Mucosa of descending colon (tissue), 3 donors: ENCODE results near the gene MAOA. TPM values are rescaled to one million over a fixed set of nuclear protein-coding genes. Genes with fewer than 3 reads are reported as not detected.

Experiments
- ATAC-seq: fragments of 200-7000 bp; cut with Tn5 transposase; one replicate; pipeline ENCODE4 v1.9.1; 2020; ENCODE audit warnings: mild to moderate bottlenecking, moderate library complexity
- DNase-seq, 3 donors: peaks; one replicate each; pipeline ENCODE4 v3.0.0-alpha.2; 2020
- H3K36me3 ChIP-seq: fragments of 200-600 bp; one replicate; pipeline ENCODE4 v1.8.0; 2021; ENCODE audit warnings: low read depth, mild to moderate bottlenecking
- H3K4me1 ChIP-seq: fragments of 200-600 bp; one replicate; pipeline ENCODE4 v1.8.0; 2021; ENCODE audit warnings: low read depth, mild to moderate bottlenecking
- H3K4me3 ChIP-seq: fragments of 200-600 bp; one replicate; pipeline ENCODE4 v1.8.0; 2021; ENCODE audit warnings: mild to moderate bottlenecking
- H3K9me3 ChIP-seq: fragments of 200-600 bp; one replicate; pipeline ENCODE4 v1.8.0; 2021; ENCODE audit warnings: mild to moderate bottlenecking
- intact Hi-C, 2 donors: fragments of 100-400 bp; cut with DNase I in 1 of 2; cut with micrococcal nuclease in 1 of 2; formaldehyde crosslinking; loops; one replicate each; pipeline versions ENCODE4 v1.11.0 to v1.11.1; 2022; cut with DNase I, micrococcal nuclease
- total RNA-seq, 3 donors: library from RNA; stranded (reverse); fragmentation: NEBNext Ultra II Directional in 2 of 3; extraction: Animal tissue kit (Norgen Biotek cat#: 25700) in 2 of 3; gene quantifications; one replicate each; pipeline versions ENCODE4 v1.2.1 to v1.2.4, GENCODE V29; 2021 to 2023
- TF ChIP-seq, protein P1 (sequence below): fragments of 200-600 bp; IDR thresholded peaks from one replicate; pipeline ENCODE4 v1.8.0; 2022; ENCODE audit warnings: antibody characterized with exemption, mild to moderate bottlenecking
- donor health status: DM: no; HTN: no; CAD: no; lungs with moderate emphysema.
- donor health status: DM: no; HTN: no; CAD: no.
- donor health status: DM: no; HTN: yes; CAD: no.

The MAOA gene
- total RNA-seq, 3 donors from 2014 or later = 270 to 401 (median 390) TPM

DNA sequence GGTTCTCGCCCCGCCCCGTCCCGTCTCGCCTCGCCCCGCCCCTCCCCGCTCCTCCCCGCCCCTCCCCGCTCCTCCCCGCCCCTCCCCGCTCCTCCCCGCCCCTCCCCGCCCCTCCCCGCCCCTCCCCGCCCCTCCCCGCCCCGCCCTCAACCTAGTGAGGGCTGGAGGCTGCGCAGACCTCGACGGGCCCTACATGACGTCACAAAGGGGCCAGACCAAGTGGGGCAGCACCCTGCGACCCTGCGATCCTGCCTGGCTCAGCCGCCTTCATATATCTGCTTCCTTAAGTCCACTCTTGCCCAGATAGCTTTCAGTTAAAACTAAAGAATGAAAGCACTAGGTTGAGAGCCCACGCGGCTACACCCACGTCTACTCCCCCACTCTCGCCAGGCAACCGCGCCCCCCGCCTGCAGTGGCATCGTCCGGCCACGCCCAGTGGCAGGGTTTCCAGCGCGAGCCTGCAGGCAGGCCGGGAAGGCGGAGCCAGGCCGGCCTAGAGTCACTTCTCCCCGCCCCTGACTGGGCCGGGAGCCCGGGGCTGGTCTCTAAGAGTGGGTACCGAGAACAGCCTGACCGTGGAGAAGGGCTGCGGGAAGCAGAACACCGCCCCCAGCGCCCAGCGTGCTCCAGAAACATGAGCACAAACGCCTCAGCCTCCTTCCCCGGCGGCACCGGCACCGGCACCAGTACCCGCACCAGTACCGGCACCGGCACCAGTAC, 1.5 kb upstream of the MAOA start:
- Histone ChIP-seq H3K4me1 (no peaks in the 10 kb centered on the region), H3K36me3 (no peaks in the 10 kb centered on the region), H3K4me3 (peak overlapping the region; percentile 44), H3K9me3 (no peaks in the 10 kb centered on the region)
- intact Hi-C loops = loop anchor here in 1 of 2 donors (5.0 kb wide), 1 partner anchor 92 kb away; no protein-coding TSS in a partner anchor
- ATAC-seq (peak; percentile 94), DNase-seq (peak; percentile 93 to 94 (median 94))
- TF ChIP-seq, protein P1, sequence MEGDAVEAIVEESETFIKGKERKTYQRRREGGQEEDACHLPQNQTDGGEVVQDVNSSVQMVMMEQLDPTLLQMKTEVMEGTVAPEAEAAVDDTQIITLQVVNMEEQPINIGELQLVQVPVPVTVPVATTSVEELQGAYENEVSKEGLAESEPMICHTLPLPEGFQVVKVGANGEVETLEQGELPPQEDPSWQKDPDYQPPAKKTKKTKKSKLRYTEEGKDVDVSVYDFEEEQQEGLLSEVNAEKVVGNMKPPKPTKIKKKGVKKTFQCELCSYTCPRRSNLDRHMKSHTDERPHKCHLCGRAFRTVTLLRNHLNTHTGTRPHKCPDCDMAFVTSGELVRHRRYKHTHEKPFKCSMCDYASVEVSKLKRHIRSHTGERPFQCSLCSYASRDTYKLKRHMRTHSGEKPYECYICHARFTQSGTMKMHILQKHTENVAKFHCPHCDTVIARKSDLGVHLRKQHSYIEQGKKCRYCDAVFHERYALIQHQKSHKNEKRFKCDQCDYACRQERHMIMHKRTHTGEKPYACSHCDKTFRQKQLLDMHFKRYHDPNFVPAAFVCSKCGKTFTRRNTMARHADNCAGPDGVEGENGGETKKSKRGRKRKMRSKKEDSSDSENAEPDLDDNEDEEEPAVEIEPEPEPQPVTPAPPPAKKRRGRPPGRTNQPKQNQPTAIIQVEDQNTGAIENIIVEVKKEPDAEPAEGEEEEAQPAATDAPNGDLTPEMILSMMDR = no peak

- H3K4me1 ChIP-seq = no peaks in the 10 kb centered on the region
- DNase-seq (peak in 2 of 3 donors; percentile 35 to 70), ATAC-seq (peak; percentile 42)
- H3K36me3 ChIP-seq = no peaks in the 10 kb centered on the region
- H3K9me3 ChIP-seq = no peaks in the 10 kb centered on the region
- TF ChIP-seq, protein P1 = no peak
- peak overlapping the region; percentile 44 for H3K4me3 ChIP-seq
- intact Hi-C loops = loop anchor here in 1 of 2 donors (5.0 kb wide), 1 partner anchor 93 kb away; no protein-coding TSS in a partner anchor
These were observed 721 bp upstream of the MAOA start for GRCh38 chrX:43655151-43656004.

DNA sequence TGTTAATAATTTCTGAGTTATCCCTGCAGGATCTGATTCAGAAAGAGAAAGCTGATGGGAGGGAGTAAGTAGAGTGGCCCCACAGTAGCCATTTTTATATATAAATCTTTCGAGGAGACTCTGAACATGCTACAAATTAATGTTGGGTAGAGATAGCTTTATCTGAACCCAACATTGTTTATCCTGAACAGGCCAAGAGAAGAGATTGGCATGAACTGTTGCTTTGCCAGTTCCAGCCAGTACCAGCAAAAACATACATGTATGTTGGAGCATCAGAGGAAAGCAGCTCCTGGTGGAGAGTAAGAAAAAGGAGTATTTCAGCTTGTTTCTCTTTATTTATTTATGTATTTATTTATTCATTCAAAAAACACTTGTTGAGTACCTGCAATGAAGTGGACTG, 1.6 kb downstream of the MAOA start:
- intact Hi-C loops = loop anchor here in 1 of 2 donors (5.0 kb wide), 1 partner anchor 95 kb away; no protein-coding TSS in a partner anchor
- no peaks in the 10 kb centered on the region for H3K9me3 ChIP-seq
- H3K36me3 ChIP-seq = no peaks in the 10 kb centered on the region
- no peak for ATAC-seq
- TF ChIP-seq, protein P1 = no peak
- H3K4me1 ChIP-seq = no peaks in the 10 kb centered on the region
- H3K4me3 ChIP-seq = no peak overlapping the region
- DNase-seq = no peak

GRCh38 chrX:43661521-43662240, 5.6 kb downstream of the MAOA start:
- H3K9me3 ChIP-seq = no peaks in the 10 kb centered on the region
- no peak overlapping the region for H3K4me3 ChIP-seq
- ATAC-seq (peak; percentile 41), DNase-seq (no peak)
- peaks cover 3% of the 10 kb centered on the region for H3K4me1 ChIP-seq
- intact Hi-C loops = no loop called here
- H3K36me3 ChIP-seq = no peaks in the 10 kb centered on the region
- TF ChIP-seq, protein P1 = no peak

- Histone ChIP-seq H3K4me1 (peaks cover 3% of the 10 kb centered on the region), H3K4me3 (no peak overlapping the region), H3K9me3 (no peaks in the 10 kb centered on the region), H3K36me3 (no peaks in the 10 kb centered on the region)
- TF ChIP-seq, protein P1 = no peak
- ATAC-seq (no peak), DNase-seq (no peak)
- intact Hi-C loops = no loop called here
These were observed 7.1 kb downstream of the MAOA start for GRCh38 chrX:43663173-43663572.
